Adipose tissue (tissue), 3 donors: Measurements from ENCODE around the gene GPR25. TPM values are rescaled to one million over a fixed set of nuclear protein-coding genes. Genes with fewer than 3 reads are reported as not detected.

Experiments
- H3K27ac ChIP-seq: one replicate; pipeline ENCODE4 v1.5.1; 2013; ENCODE audit warnings: low read depth, low read length
- WGBS, 3 donors: extraction: QIAGEN DNeasy Blood & Tissue Kit; methylation state at CpG; one replicate each; pipeline ENCODE4 v1.1.7; 2013; 5-methylcytosine and 5-hydroxymethylcytosine counted together
- polyA plus RNA-seq, 3 donors: library from polyadenylated mRNA; stranded (reverse); fragments of 200-250 nt; gene quantifications; one replicate each; pipeline ENCODE4 v1.2.3, GENCODE V29; 2013
- donor health status: healthy with polysubstance abuse.
- donor health status: Bipolar disorder and iron deficiency.
- donor health status: healthy.

Gene GPR25
- polyA plus RNA-seq, 3 donors: 0.14 to 0.27 TPM; not detected in 1

DNA sequence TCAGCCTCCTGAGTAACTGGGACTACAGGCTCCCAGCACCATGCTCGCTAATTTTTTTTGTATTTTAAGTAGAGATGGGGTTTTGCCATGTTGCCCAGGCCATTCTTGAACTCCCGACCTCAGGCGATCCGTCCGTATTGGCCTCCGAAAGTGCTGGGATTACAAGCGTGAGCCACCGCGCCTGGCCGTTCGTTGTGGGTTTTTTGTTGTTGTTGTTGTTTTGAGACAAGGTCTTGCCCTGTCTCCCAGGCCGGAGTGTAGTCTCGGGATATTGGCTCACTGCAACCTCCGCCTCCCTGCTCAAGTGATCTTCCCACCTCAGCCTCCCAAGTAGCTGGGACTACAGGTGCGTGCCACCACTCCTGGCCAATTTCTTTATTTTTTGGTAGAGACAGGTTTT, 17.2 kb downstream of the GPR25 start:
- H3K27ac ChIP-seq: no peak overlapping the region
- 96 to 99% (median 97%) methylated on average over 15 of the region's 15 CpGs for WGBS, 3 donors

GRCh38 chr1:200890818-200891773, 18.3 kb downstream of the GPR25 start:
- no peak overlapping the region for H3K27ac ChIP-seq
- WGBS, 3 donors: 3 to 4% (median 3%) methylated on average over 62 to 72 of the region's 72 CpGs

DNA sequence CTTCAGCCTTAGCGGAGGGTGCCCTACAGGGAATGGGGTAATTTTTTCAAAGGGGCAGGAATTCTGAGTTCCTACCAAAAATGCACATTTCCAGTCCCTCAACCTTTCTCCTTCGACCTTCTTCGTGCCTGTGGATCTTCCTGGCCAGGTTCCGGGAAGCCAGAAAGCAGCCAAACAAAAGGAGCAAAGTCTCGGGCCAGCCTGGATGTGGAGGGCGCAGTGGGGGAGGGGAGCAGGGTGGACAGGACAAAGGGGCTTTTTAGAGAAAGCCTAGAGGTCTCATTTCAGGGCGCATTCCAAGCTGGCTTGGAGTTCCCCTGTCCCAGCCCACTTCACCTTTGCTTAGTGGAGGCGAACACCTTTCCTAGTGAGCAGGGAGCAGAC, 19.0 kb downstream of the GPR25 start:
- no peak overlapping the region for H3K27ac ChIP-seq
- WGBS, 3 donors: 21 to 26% (median 22%) methylated on average over 8 of the region's 8 CpGs

- WGBS, 3 donors: 46 to 79% (median 49%) methylated on average over 4 of the region's 4 CpGs
- no peak overlapping the region for H3K27ac ChIP-seq
These were observed 19.8 kb downstream of the GPR25 start for GRCh38 chr1:200892546-200892945.

GRCh38 chr1:200892958-200893357, 20.2 kb downstream of the GPR25 start:
- H3K27ac ChIP-seq: no peak overlapping the region

- no peak overlapping the region for H3K27ac ChIP-seq
- WGBS, 3 donors: 77 to 91% (median 87%) methylated on average over 6 of the region's 6 CpGs
These were observed 20.7 kb downstream of the GPR25 start for GRCh38 chr1:200893411-200893901.

- H3K27ac ChIP-seq: no peak within 1 kb of the TSS
- WGBS, 3 donors: 59 to 91% (median 91%) methylated on average over 15 of the region's 15 CpGs
These were observed 22.1 kb downstream of the GPR25 start, which contains the start of gene INAVA for GRCh38 chr1:200894712-200895442. INAVA (plus strand) TSS chr1:200894900; CDS start chr1:200898401, 3,501 bp downstream.

DNA sequence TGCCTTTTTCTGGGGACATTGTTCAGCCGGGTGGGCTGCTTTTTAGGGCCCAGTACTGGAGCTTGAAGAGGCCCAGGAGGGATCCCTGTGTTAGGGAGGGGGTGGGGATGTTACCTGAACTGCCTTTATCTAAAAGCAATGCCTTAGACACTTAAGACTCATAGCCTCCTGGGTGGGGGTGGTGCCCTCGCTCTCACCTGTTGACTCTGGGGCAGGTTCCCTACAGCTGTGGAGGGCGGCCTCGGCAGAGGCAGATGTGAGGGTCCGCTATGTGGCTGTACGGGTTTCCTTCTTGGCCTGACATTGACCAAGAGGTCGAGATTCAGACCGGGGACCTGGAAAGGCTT, 22.6 kb downstream of the GPR25 start:
- H3K27ac ChIP-seq: no peak overlapping the region
- 43 to 89% (median 71%) methylated on average over 8 of the region's 8 CpGs for WGBS, 3 donors

DNA sequence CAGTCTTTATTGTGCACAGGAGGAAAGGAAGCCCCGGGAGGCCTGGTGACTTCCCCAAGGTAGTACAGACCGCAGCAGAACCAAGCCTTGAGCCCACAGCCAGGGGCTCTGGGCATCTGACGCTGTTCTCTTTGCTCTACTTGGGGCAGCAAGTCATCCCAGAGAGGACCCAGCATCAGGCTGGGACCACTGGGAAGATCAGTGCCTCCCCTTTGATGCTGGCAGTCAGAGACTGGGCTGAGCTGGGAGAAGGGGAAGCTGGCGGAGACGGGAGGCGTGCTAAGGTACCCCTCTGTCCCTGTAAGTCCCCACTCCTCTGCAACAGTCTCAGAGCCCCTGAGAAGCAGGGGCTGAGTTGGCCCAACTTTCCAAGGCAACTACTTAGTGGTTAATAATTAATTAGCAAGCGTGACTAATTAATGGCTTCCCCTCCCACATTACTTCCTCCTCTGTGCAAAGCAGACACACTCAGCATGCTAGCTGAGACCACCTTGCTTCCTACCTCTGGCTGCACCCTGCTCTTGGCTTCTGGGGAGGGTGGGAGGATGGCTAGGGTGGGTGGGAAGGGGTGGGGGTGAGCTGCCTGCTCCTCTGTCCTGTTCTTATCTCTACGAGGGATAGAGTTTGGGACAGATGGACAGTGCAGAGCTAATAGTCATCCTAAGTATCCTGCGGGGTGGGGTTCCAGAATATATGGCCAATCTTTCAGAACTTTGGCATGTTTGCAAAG, 23.2 kb downstream of the GPR25 start:
- no peak overlapping the region for H3K27ac ChIP-seq
- WGBS, 3 donors: 37 to 83% (median 72%) methylated on average over 9 of the region's 9 CpGs

GRCh38 chr1:200896531-200897196, 23.9 kb downstream of the GPR25 start:
- 39 to 73% (median 56%) methylated on average over 9 to 10 of the region's 10 CpGs for WGBS, 3 donors
- no peak overlapping the region for H3K27ac ChIP-seq

- WGBS, 3 donors: 85 to 94% (median 94%) methylated on average over 5 of the region's 5 CpGs
- H3K27ac ChIP-seq: no peak overlapping the region
These were observed 24.5 kb downstream of the GPR25 start for GRCh38 chr1:200897259-200897658.

- 38 to 64% (median 50%) methylated on average over 3 of the region's 3 CpGs for WGBS, 3 donors
- no peak overlapping the region for H3K27ac ChIP-seq
These were observed 26.2 kb downstream of the GPR25 start for GRCh38 chr1:200899015-200899386.

DNA sequence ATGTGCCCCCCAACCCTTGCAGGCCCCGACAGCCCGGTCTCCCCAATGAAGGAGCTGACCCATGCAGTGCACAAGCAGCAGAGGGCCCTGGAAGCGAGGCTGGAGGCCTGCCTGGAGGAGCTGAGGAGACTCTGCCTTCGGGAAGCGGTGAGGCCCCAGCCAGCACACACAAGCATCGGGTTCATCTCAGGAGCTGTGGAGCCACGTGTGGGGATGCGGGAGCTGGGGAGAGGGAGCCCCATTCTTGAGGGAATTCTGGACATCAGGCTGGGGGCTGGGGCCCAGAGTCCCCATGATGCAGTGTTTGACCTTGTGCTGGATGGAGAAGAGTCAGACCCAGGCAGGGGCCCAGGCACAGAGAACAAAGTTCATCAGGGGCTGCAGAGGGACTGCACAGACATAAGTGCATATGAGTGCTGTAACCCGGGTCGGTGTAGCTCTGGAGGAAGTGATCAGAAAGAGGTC, 26.7 kb downstream of the GPR25 start:
- 83 to 90% (median 83%) methylated on average over 9 to 10 of the region's 10 CpGs for WGBS, 3 donors
- H3K27ac ChIP-seq: no peak overlapping the region

DNA sequence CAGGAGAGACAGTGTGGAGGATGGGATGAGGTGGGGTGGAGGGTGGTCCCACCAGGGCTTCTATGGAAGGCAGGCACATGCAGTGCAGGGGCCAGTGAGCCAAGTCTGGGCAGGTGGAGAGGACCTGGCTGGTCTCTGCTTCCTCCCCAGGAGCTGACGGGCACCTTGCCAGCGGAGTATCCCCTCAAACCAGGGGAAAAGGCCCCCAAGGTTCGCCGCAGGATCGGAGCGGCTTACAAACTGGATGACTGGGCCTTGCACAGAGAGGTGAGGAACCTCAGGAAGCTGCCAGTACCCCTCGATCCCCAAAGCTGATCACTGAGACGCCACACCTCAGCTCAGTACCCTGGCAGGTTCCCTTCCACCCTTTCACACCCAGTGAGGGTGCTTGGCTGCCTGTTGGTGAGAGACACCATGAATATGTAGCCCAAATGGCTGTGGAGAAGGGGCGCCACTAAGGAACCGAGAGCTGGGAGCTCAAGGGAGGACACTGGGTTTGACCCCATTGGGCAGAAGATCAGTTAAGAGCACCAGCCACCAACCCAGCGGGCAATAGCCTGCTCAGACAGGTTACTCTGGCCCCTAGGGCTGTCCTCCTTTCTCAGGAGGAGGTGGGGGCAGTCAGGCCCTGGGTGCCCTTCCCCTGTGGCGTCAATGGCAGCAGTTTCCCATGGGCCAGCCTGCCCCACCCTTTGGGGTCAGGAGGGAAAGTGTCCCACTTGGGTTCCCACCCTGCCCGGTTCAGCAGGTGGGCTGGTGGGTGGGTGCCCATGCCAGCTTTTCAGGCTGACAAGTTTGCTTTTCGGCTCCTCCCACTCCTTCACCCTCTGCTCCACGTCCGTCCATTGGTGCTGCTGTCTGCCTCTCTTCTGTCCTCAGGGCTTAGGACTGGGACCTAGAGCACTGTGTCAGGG, 27.4 kb downstream of the GPR25 start:
- WGBS, 3 donors: 92 to 96% (median 93%) methylated on average over 16 of the region's 16 CpGs
- no peak overlapping the region for H3K27ac ChIP-seq

- 93 to 98% (median 96%) methylated on average over 17 of the region's 17 CpGs for WGBS, 3 donors
- no peak overlapping the region for H3K27ac ChIP-seq
These were observed 28.1 kb downstream of the GPR25 start for GRCh38 chr1:200900877-200901276.

- 95 to 98% (median 96%) methylated on average over 5 of the region's 5 CpGs for WGBS, 3 donors
- H3K27ac ChIP-seq: no peak overlapping the region
These were observed 28.6 kb downstream of the GPR25 start for GRCh38 chr1:200901350-200901749.

DNA sequence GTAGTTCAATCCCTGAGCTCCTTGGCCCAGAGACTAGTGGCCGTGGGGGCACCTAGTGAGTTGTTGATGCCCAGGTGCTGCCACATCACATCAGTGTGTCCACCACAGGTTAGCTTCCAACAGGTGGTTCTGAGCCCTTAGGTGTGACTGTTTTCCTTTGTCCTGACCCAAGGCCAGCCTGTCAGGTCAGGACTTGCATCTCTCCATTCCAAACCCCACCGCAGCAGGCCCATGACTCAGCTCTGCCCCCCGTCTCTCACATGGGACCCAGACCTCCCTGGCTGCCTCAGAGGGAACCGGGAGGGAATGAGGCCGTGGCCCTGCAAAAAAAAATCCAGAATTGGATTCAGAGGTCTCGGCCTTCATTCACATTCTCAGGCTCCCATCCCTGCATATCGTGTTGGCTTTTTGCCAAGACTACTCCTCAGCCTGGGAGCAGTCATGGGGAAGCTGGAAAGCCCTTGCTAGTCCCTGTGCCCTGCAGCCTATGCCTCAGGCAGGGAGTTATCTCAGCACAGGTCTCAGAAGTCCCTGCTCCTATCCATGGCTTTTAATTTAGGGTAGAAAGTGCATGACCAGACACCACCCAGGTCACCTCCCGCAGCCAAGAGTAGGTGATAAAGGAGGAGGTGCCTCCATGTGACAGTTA, 29.1 kb downstream of the GPR25 start:
- H3K27ac ChIP-seq: no peak overlapping the region
- WGBS, 3 donors: 73 to 82% (median 75%) methylated on average over 8 of the region's 8 CpGs
